ENCODE measurements around the gene ZDHHC14.

DNA sequence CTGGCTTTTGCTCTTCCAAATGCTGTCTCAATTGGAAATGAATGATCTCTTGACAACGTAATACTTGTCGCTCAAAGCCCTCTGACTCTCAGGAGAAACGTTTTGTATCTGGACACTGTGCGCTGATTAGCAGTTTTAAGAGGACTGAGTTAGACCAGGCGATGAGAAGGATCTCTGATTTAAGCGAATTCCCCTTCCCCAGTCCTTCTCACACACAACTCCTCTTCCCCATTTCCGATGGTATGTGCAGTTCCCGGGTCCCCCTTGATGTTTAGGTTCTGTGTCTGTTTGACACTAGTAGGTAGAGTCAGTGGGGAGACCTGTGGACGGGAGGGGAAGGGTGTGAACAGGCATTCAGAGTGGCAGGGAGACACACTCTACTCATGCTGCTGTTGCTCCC, 2.5 kb downstream of the ZDHHC14 start:
- TF ChIP-seq, protein P1, sequence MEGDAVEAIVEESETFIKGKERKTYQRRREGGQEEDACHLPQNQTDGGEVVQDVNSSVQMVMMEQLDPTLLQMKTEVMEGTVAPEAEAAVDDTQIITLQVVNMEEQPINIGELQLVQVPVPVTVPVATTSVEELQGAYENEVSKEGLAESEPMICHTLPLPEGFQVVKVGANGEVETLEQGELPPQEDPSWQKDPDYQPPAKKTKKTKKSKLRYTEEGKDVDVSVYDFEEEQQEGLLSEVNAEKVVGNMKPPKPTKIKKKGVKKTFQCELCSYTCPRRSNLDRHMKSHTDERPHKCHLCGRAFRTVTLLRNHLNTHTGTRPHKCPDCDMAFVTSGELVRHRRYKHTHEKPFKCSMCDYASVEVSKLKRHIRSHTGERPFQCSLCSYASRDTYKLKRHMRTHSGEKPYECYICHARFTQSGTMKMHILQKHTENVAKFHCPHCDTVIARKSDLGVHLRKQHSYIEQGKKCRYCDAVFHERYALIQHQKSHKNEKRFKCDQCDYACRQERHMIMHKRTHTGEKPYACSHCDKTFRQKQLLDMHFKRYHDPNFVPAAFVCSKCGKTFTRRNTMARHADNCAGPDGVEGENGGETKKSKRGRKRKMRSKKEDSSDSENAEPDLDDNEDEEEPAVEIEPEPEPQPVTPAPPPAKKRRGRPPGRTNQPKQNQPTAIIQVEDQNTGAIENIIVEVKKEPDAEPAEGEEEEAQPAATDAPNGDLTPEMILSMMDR (IDR thresholded peaks at IDR 0.05), result no peak
- no peak for TF ChIP-seq POLR2A (IDR thresholded peaks at IDR 0.05)
- TF ChIP-seq POLR2AphosphoS5 (IDR thresholded peaks at IDR 0.05), result no peak
- no peak for TF ChIP-seq EP300 (IDR thresholded peaks at IDR 0.05)
